IPS-NIHi7 (cell line): ENCODE results near the gene ASIC5.
"Not testable (repeated sequence)": the region's sequence is repeated elsewhere in the genome, so short reads cannot be mapped to it uniquely, and the experiment has no call there.

Experiments used
- DNase-seq: peaks from one replicate; pipeline ENCODE4 v3.0.0; 2012; ENCODE audit warnings: mixed read lengths; ENCODE audit errors: extremely low spot score

The ASIC5 gene

GRCh38 chr4:155866177-155866576 lies at the start of gene ASIC5:
Gene ASIC5, minus strand, starts transcription at chr4:155866277. Its CDS starts 51 bp downstream, at chr4:155866226.
- no peak for DNase-seq

GRCh38 chr4:155914782-155915181 lies 48.7 kb upstream of the ASIC5 start:
- no peak for DNase-seq

- DNase-seq, result no peak
These were observed 45.8 kb upstream of the ASIC5 start for GRCh38 chr4:155911905-155912304.

GRCh38 chr4:155909615-155910226 lies 43.6 kb upstream of the ASIC5 start:
- no peak for DNase-seq

- DNase-seq, result no peak
These were observed 42.4 kb upstream of the ASIC5 start for GRCh38 chr4:155908187-155909139.

GRCh38 chr4:155907556-155907955 lies 41.5 kb upstream of the ASIC5 start:
- DNase-seq, result no peak

- DNase-seq, result no peak
These were observed 40.6 kb upstream of the ASIC5 start for GRCh38 chr4:155906554-155907247.

GRCh38 chr4:155904331-155904730 lies 38.3 kb upstream of the ASIC5 start:
- no peak for DNase-seq

- no peak for DNase-seq
These were observed 37.4 kb upstream of the ASIC5 start, which contains the start of gene TDO2 for GRCh38 chr4:155903453-155903852. Gene TDO2, plus strand, starts transcription at chr4:155903696. Its CDS starts 63 bp downstream, at chr4:155903759.

- DNase-seq, result no peak
These were observed 34.9 kb upstream of the ASIC5 start for GRCh38 chr4:155901013-155901412.

- no peak for DNase-seq
These were observed 34.3 kb upstream of the ASIC5 start for GRCh38 chr4:155900381-155900780.

GRCh38 chr4:155899891-155900290 lies 33.8 kb upstream of the ASIC5 start:
- no peak for DNase-seq

- not testable (repeated sequence) for DNase-seq
These were observed 32.3 kb upstream of the ASIC5 start for GRCh38 chr4:155898371-155898770.

- DNase-seq, result no peak
These were observed 25.0 kb upstream of the ASIC5 start for GRCh38 chr4:155891058-155891457.

GRCh38 chr4:155889946-155890345 lies 23.9 kb upstream of the ASIC5 start:
- DNase-seq, result no peak

- DNase-seq, result no peak
These were observed 23.1 kb upstream of the ASIC5 start for GRCh38 chr4:155889031-155889793.

GRCh38 chr4:155887847-155888570 lies 21.9 kb upstream of the ASIC5 start:
- no peak for DNase-seq

- DNase-seq, result no peak
These were observed 21.0 kb upstream of the ASIC5 start for GRCh38 chr4:155887045-155887444.

GRCh38 chr4:155885666-155886065 lies 19.6 kb upstream of the ASIC5 start:
- no peak for DNase-seq

- no peak for DNase-seq
These were observed 17.8 kb upstream of the ASIC5 start for GRCh38 chr4:155883895-155884294.

GRCh38 chr4:155881555-155881954 lies 15.5 kb upstream of the ASIC5 start:
- no peak for DNase-seq
